Colonic mucosa (tissue), 4 donors: ENCODE results near the gene TSC22D4. TPM values are rescaled to one million over a fixed set of nuclear protein-coding genes. Genes with fewer than 3 reads are reported as not detected.
"Not testable (repeated sequence)": the region's sequence is repeated elsewhere in the genome, so short reads cannot be mapped to it uniquely, and the experiment has no call there.

Experiments
- DNase-seq: peaks from one replicate; pipeline ENCODE4 v3.0.0-alpha.2; 2020
- H3K27ac ChIP-seq: fragments of 200-600 bp; one replicate; pipeline ENCODE4 v1.8.0; 2021
- H3K27me3 ChIP-seq: fragments of 200-600 bp; one replicate; pipeline ENCODE4 v1.8.0; 2021
- H3K36me3 ChIP-seq: fragments of 200-600 bp; one replicate; pipeline ENCODE4 v1.8.0; 2021
- H3K4me1 ChIP-seq: fragments of 200-600 bp; one replicate; pipeline ENCODE4 v1.8.0; 2021; ENCODE audit warnings: mild to moderate bottlenecking
- H3K4me3 ChIP-seq: fragments of 200-600 bp; one replicate; pipeline ENCODE4 v1.8.0; 2021
- H3K9ac ChIP-seq, 2 donors: one replicate each; pipeline ENCODE4 v1.7.0; 2013; ENCODE audit warnings: control low read depth in 2 of 2, low read depth in 2 of 2, low read length in 2 of 2
- H3K9me3 ChIP-seq: fragments of 200-600 bp; one replicate; pipeline ENCODE4 v1.8.0; 2021
- intact Hi-C: fragments of 100-400 bp; cut with DNase I; formaldehyde crosslinking; loops from one replicate; pipeline ENCODE4 v1.14.1; 2022
- total RNA-seq, 2 donors: library from RNA; stranded (reverse); fragmentation: NEBNext Ultra II Directional in 1 of 2; extraction: Animal tissue kit (Norgen Biotek cat#: 25700) in 1 of 2; gene quantifications; one replicate each; pipeline ENCODE4 v1.2.1, GENCODE V29; 2021
- TF ChIP-seq, protein P1 (sequence below): fragments of 200-600 bp; IDR thresholded peaks from one replicate; pipeline ENCODE4 v1.8.0; 2022; ENCODE audit warnings: antibody characterized with exemption, mild to moderate bottlenecking
- donor health status: healthy.
- donor health status: DM: no; HTN: no; CAD: no.
- donor health status: DM: no; HTN: no; CAD: no.

The TSC22D4 gene
- total RNA-seq, 2 donors from 2014 or later: 56.1 to 56.3 TPM

DNA sequence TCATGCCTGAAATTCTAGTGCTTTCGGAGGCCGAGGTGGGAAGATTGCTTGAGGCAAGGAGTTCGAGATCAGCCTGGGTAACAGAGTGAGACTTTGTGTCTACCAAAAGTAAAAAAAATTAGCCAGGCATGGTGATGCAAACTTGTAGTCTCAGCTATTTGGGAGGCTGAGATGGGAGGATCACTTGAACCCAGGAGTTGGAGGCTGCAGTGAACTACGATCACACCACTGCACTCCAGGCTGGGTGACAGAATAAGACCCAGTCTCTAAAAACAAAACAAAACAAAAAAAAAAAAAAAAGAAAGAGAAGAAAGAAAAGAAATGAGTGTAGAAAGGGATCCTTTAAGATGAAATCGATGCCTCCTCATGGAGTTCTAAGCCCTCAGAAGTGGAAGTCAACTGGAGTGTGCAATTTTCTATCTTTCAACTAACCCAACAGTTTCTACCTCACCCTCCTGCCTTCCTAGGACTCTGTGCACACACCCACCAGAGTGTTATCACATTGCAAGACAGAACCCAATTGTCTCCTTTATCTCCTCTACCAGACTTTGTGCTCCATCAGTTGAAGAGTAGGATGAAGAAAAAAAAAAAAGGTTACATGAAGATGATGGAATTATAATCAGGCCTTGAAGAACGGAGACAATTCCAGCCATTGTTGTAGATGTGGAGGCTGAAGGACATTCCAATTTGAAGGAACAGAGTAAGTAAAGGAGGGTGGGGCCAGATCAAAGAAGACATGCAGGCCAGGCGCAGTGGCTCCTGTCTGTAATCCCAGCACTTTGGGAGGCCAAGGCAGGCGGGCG is 31.6 kb upstream of the TSC22D4 start:
- TF ChIP-seq, protein P1, sequence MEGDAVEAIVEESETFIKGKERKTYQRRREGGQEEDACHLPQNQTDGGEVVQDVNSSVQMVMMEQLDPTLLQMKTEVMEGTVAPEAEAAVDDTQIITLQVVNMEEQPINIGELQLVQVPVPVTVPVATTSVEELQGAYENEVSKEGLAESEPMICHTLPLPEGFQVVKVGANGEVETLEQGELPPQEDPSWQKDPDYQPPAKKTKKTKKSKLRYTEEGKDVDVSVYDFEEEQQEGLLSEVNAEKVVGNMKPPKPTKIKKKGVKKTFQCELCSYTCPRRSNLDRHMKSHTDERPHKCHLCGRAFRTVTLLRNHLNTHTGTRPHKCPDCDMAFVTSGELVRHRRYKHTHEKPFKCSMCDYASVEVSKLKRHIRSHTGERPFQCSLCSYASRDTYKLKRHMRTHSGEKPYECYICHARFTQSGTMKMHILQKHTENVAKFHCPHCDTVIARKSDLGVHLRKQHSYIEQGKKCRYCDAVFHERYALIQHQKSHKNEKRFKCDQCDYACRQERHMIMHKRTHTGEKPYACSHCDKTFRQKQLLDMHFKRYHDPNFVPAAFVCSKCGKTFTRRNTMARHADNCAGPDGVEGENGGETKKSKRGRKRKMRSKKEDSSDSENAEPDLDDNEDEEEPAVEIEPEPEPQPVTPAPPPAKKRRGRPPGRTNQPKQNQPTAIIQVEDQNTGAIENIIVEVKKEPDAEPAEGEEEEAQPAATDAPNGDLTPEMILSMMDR: no peak
- Histone ChIP-seq H3K27ac (no peak overlapping the region), H3K36me3 (no peaks in the 10 kb centered on the region), H3K27me3 (no peaks in the 10 kb centered on the region), H3K4me1 (no peaks in the 10 kb centered on the region), H3K9me3 (no peaks in the 10 kb centered on the region), H3K4me3 (no peak overlapping the region), H3K9ac (no peak overlapping the region)
- no peak for DNase-seq
- intact Hi-C loops: no loop called here

DNA sequence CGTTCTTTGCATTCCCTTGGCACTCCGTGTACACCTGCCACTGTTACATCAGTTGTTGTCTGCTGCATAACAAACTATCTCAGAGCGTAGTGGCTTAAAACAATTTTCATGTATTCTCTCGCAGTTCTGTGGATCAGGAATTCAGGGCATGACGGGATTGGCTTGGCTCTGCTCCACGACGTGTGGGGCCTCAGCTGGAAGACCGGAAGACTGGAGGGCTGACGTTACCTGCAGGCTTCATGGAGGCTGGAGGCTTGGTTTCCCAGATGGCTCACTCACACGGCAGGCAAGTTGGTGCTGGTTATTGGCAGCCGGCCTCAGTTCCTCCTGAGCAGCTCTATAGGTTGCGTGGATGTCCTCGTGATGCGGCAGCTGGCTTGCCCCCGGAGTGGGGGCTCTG is 30.2 kb upstream of the TSC22D4 start:
- H3K27me3 ChIP-seq: no peaks in the 10 kb centered on the region
- H3K27ac ChIP-seq: no peak overlapping the region
- intact Hi-C loops: no loop called here
- no peak overlapping the region for H3K4me3 ChIP-seq
- H3K9me3 ChIP-seq: no peaks in the 10 kb centered on the region
- TF ChIP-seq, protein P1: no peak
- H3K36me3 ChIP-seq: no peaks in the 10 kb centered on the region
- H3K4me1 ChIP-seq: no peaks in the 10 kb centered on the region
- DNase-seq: no peak
- no peak overlapping the region for H3K9ac ChIP-seq

DNA sequence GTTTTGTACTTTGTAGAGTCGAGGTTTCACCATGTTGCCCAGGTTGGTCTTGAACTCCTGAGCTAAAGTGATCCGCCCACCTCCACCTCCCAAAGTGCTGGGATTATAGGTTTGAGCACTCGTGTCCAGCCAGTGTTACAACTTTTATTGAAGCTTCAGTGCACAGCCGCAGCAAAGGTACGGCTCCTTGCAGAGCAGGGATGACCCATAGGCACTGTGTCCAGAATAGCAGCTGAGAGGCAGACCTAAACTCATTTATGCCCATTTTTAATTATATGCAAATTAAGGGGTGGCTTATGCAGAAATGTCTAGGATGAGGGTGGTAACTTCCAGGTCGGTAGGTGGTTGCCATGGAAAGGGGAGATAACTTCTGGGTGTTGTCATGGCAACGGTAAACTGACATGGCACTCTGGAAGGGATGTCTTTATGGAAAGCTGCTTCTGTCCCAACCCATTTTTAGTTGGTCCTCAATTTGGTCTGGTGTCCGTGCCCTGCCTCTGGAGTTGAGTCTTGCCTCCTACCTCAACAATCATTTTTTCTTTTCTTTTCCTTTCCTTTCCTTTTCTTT is 27.4 kb upstream of the TSC22D4 start:
- intact Hi-C loops: no loop called here
- no peak overlapping the region for H3K4me3 ChIP-seq
- no peak for DNase-seq
- H3K36me3 ChIP-seq: no peaks in the 10 kb centered on the region
- TF ChIP-seq, protein P1: no peak
- H3K9me3 ChIP-seq: no peaks in the 10 kb centered on the region
- H3K9ac ChIP-seq: no peak overlapping the region
- no peaks in the 10 kb centered on the region for H3K27me3 ChIP-seq
- no peak overlapping the region for H3K27ac ChIP-seq
- H3K4me1 ChIP-seq: no peaks in the 10 kb centered on the region

DNA sequence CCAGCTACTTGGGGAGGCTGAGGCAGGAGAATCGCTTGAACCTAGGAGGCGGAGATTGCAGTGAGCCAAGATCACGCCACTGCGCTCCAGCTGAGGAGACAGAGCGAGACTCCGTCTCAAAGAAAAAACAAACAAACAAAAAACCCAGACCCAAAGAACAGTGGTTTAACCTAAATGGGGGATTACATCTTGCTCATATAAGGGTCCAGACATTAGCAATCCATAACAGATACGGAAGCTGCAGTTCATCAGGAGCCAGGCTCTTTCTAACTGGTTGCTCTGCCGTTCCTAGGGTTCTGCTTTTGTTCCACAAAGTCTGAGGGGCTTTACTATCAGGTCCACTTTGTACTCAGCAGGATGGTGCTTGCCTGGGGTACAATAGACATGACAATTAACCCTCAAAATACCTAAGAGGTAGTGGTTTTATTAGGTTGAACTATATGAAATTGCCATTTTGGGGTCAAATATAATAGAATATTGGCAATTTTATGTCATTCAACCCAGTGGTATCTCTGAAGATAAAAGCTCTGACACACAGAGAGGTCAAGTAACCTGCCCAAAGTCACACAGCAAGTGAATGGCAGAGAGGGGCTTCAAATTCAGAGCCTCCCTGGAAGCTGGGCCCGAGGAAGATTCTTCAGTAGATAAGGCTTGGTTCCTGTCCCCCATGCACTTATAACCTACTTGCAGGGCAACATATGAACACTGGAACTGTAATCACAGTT is 26.0 kb upstream of the TSC22D4 start:
- Histone ChIP-seq H3K9me3 (no peaks in the 10 kb centered on the region), H3K4me3 (no peak overlapping the region), H3K27ac (no peak overlapping the region), H3K9ac (no peak overlapping the region), H3K4me1 (no peaks in the 10 kb centered on the region), H3K27me3 (no peaks in the 10 kb centered on the region), H3K36me3 (no peaks in the 10 kb centered on the region)
- TF ChIP-seq, protein P1: no peak
- intact Hi-C loops: no loop called here
- DNase-seq: no peak

DNA sequence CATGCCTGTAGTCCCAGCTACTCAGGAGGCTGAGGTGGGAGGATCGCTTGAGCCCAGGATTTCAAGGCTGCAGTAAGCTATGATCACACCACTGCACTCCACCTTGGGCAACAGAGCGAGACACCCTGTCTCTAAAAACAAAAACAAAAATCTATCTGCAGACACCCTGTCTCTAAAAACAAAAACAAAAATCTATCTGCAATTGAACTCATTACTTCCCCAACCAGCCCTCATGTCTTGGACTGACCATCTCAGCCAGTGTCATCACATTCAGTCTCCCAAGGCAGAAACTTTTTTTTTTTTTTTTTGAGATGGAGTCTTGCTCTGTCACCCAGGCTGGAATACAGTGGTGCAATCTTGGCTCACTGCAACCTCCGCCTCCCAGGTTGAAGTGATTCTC is 25.0 kb upstream of the TSC22D4 start:
- H3K4me3 ChIP-seq, H3K27me3 ChIP-seq, H3K9ac ChIP-seq, H3K27ac ChIP-seq, DNase-seq, H3K9me3 ChIP-seq, H3K4me1 ChIP-seq, H3K36me3 ChIP-seq, intact Hi-C loops: not testable (repeated sequence)

DNA sequence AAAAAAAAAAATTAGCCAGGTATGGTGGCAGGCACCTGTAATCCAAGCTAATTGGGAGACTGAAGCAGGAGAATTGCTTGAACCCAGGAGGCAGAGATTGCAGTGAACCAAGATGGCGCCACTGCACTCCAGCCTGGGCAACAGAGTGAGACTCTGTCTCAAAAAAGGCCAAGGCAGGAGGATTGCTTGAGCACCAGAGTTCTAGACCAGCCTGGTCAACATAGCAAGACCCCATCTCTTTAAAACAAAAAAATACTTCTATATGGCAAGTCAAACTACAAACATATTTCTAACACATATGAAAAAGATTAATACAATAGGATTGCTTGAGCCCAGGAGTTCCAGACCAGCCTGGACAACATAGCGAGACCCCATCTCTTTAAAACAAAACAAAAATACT is 21.7 kb upstream of the TSC22D4 start:
- H3K36me3 ChIP-seq, H3K27me3 ChIP-seq, H3K9ac ChIP-seq, H3K27ac ChIP-seq, intact Hi-C loops, H3K4me3 ChIP-seq, H3K4me1 ChIP-seq, DNase-seq, H3K9me3 ChIP-seq: not testable (repeated sequence)
